HepG2 (cell line): Measurements from ENCODE around the gene EEF1AKMT3. TPM values are rescaled to one million over a fixed set of nuclear protein-coding genes. Genes with fewer than 3 reads are reported as not detected.
A peak's percentile ranks its signal among the peaks of the same experiment; 100 is the strongest.

ENCODE experiments used
- DMAP1 ChIP-seq: IDR thresholded peaks from 2 replicates; pipeline ENCODE4 v1.6.1; 2016
- FOXJ3 ChIP-seq: sonication (generic); formaldehyde crosslinking; IDR thresholded peaks from 2 replicates; pipeline ENCODE4 v1.4.0; 2020; ENCODE audit warnings: missing genetic modification reagents, mild to moderate bottlenecking, borderline replicate concordance
- FOXK1 ChIP-seq: sonication (generic); formaldehyde crosslinking; IDR thresholded peaks from 2 replicates; pipeline ENCODE4 v1.4.0; 2020; ENCODE audit warnings: low read depth, missing genetic modification reagents, borderline replicate concordance
- GATA4 ChIP-seq: sonication (generic); IDR thresholded peaks from 2 replicates; pipeline ENCODE4 v1.6.1; 2016; ENCODE audit warnings: antibody characterized with exemption, low read depth, borderline replicate concordance
- HMG20B ChIP-seq: conservative IDR thresholded peaks from 2 replicates; pipeline ENCODE4 v1.6.1; 2016; ENCODE audit warnings: missing genetic modification reagents, missing compliant biosample characterization
- HNF1A ChIP-seq, 2 experiments: sonication (generic) in 1 of 2; formaldehyde crosslinking in 1 of 2; IDR thresholded peaks; 2 replicates each; pipeline versions ENCODE4 v1.4.0 to v1.6.1; 2016 to 2020; ENCODE audit warnings: borderline replicate concordance in 1 of 2, low read depth in 1 of 2, mild to moderate bottlenecking in 1 of 2, missing genetic modification reagents in 1 of 2
- KLF15 ChIP-seq: sonication (generic); formaldehyde crosslinking; IDR thresholded peaks from 2 replicates; pipeline ENCODE4 v1.8.1; 2023; ENCODE audit warnings: borderline replicate concordance, mild to moderate bottlenecking, inconsistent platforms, missing genetic modification reagents, mixed read lengths
- MAFK ChIP-seq, 2 experiments: IDR thresholded peaks in 1 of 2; conservative IDR thresholded peaks in 1 of 2; 2 replicates each; pipeline ENCODE4 v1.6.1; 2011; ENCODE audit warnings: improper control_type of control experiment in 2 of 2, low read length in 2 of 2
- SIX4 ChIP-seq: sonication (generic); formaldehyde crosslinking; IDR thresholded peaks from 2 replicates; pipeline ENCODE4 v1.4.0; 2020; ENCODE audit warnings: missing genetic modification reagents
- SOX6 ChIP-seq, 2 experiments: fragments of 450-650 bp in 1 of 2; sonication (generic) in 1 of 2; formaldehyde crosslinking in 1 of 2; IDR thresholded peaks; 2 replicates each; pipeline versions ENCODE4 v1.4.0 to v1.6.1; 2017 to 2020; ENCODE audit warnings: antibody characterized with exemption in 1 of 2, mild to moderate bottlenecking in 1 of 2, missing genetic modification reagents in 1 of 2
- TAF1 ChIP-seq: sonication (generic); formaldehyde crosslinking; IDR thresholded peaks from 2 replicates; pipeline ENCODE4 v1.4.0; 2020; ENCODE audit warnings: missing genetic modification reagents
- TEAD2 ChIP-seq: sonication (generic); formaldehyde crosslinking; IDR thresholded peaks from 2 replicates; pipeline ENCODE4 v1.9.0; 2021; ENCODE audit warnings: missing genetic modification reagents
- U2AF1 ChIP-seq: fragments of 200-400 bp; formaldehyde crosslinking; optimal IDR thresholded peaks from 2 replicates; pipeline ENCODE3; 2017; ENCODE audit warnings: mild to moderate bottlenecking, low read depth, low read length
- USF2 ChIP-seq, 2 experiments: sonication (generic) in 1 of 2; formaldehyde crosslinking in 1 of 2; IDR thresholded peaks; 2 replicates each; pipeline versions ENCODE4 v1.5.1 to v1.6.1; 2011 to 2020; ENCODE audit warnings: borderline replicate concordance in 1 of 2, low read depth in 1 of 2, low read length in 1 of 2, mild to moderate bottlenecking in 1 of 2, missing genetic modification reagents in 1 of 2, moderate library complexity in 1 of 2
- ZBTB7B ChIP-seq: sonication (generic); formaldehyde crosslinking; IDR thresholded peaks from 2 replicates; pipeline ENCODE4 v1.4.0; 2020; ENCODE audit warnings: missing genetic modification reagents
- ZFP62 ChIP-seq: sonication (generic); formaldehyde crosslinking; IDR thresholded peaks from 2 replicates; pipeline ENCODE4 v1.4.0; 2020; ENCODE audit warnings: missing genetic modification reagents
- ZNF263 ChIP-seq: sonication (generic); formaldehyde crosslinking; IDR thresholded peaks from 2 replicates; pipeline ENCODE4 v1.4.0; 2020; ENCODE audit warnings: missing genetic modification reagents
- ZNF274 ChIP-seq: sonication (generic); formaldehyde crosslinking; IDR thresholded peaks from 2 replicates; pipeline ENCODE4 v1.5.1; 2020; ENCODE audit warnings: mild to moderate bottlenecking, missing genetic modification reagents
- ZNF451 ChIP-seq: sonication (generic); formaldehyde crosslinking; IDR thresholded peaks from 2 replicates; pipeline ENCODE4 v1.5.0; 2020; ENCODE audit warnings: mild to moderate bottlenecking, missing genetic modification reagents
- ZNF616 ChIP-seq: sonication (generic); formaldehyde crosslinking; IDR thresholded peaks from 2 replicates; pipeline ENCODE4 v1.5.0; 2020; ENCODE audit warnings: low read depth, mild to moderate bottlenecking, missing genetic modification reagents
- ZNF737 ChIP-seq: sonication (generic); formaldehyde crosslinking; IDR thresholded peaks from 2 replicates; pipeline ENCODE4 v1.5.0; 2020; ENCODE audit warnings: missing genetic modification reagents, mild to moderate bottlenecking, borderline replicate concordance
- ZNF772 ChIP-seq: sonication (generic); formaldehyde crosslinking; IDR thresholded peaks from 2 replicates; pipeline ENCODE4 v1.5.0; 2020; ENCODE audit warnings: mild to moderate bottlenecking, missing genetic modification reagents
- polyA plus RNA-seq, 8 experiments: library from polyadenylated mRNA; depleted of rRNA in 3 of 8; stranded (reverse) in 7 of 8; unstranded in 1 of 8; fragments of >200 nt; fragmentation: Illumina TruSeq in 4 of 8; extraction: Trizol in 4 of 8; gene quantifications; 2 replicates each; pipeline versions ENCODE4 v1.2.1 to v1.2.3, GENCODE V29; 2011 to 2016; ENCODE audit warnings: low read depth in 4 of 8, missing spikeins in 1 of 8, mixed read lengths in 1 of 8; ENCODE audit not compliant: insufficient read depth in 1 of 8
- total RNA-seq, 5 experiments: library from RNA; depleted of rRNA; stranded (reverse); fragments of >200 nt; fragmentation: Illumina TruSeq; extraction: Trizol; gene quantifications; 2 replicates each; pipeline ENCODE4 v1.2.3, GENCODE V29; 2016; ENCODE audit warnings: low read depth in 1 of 5

EEF1AKMT3 gene
- total and polyA plus RNA-seq, 2 of the 13 experiments (the other 11 are each of a cell fraction or from before 2014, with no cell fraction given) = 4.7 to 11.4 TPM

- TF ChIP-seq HNF1A (IDR thresholded peaks at IDR 0.05; ENCODE audit: low read depth) = no peak
- peak; percentile 83; the same call in 1 of the 2 replicates for TF ChIP-seq HNF1A (CRISPR knock-in tag; IDR thresholded peaks at IDR 0.05; ENCODE audit: borderline replicate concordance)
- peak; percentile 61; the same call in 1 of the 2 replicates for TF ChIP-seq SIX4 (CRISPR knock-in tag)
- TF ChIP-seq TAF1 (CRISPR knock-in tag) = peak; percentile 75; the same call in 1 of the 2 replicates
- TF ChIP-seq FOXK1 (CRISPR knock-in tag) = peak; percentile 96; the same call in 1 of the 2 replicates
- TF ChIP-seq ZNF737 (CRISPR knock-in tag) = no peak
- TF ChIP-seq ZBTB7B (CRISPR knock-in tag) = peak; percentile 58; the same call in 1 of the 2 replicates
- no peak for TF ChIP-seq TEAD2
- peak; percentile 98 for TF ChIP-seq ZNF772 (CRISPR knock-in tag)
- peak; percentile 44 for TF ChIP-seq U2AF1
- no peak for TF ChIP-seq ZFP62 (CRISPR knock-in tag)
- TF ChIP-seq ZNF274 (CRISPR knock-in tag) = peak; percentile 96
- no peak for TF ChIP-seq SOX6 (IDR thresholded peaks at IDR 0.05)
- TF ChIP-seq SOX6 (CRISPR knock-in tag; IDR thresholded peaks at IDR 0.05) = peak; percentile 84
- peak; percentile 84 for TF ChIP-seq ZNF263 (CRISPR knock-in tag)
- TF ChIP-seq ZNF616 (CRISPR knock-in tag) = peak; percentile 86
- peak; percentile 97 for TF ChIP-seq DMAP1
- no peak for TF ChIP-seq KLF15 (CRISPR knock-in tag)
- peak; percentile 100 for TF ChIP-seq USF2 (IDR thresholded peaks at IDR 0.05; ENCODE audit: low read depth, low read length)
- TF ChIP-seq USF2 (CRISPR knock-in tag; IDR thresholded peaks at IDR 0.05; ENCODE audit: borderline replicate concordance) = peak; percentile 100
- TF ChIP-seq HMG20B = 0 out of 2 replicates have a peak, but pooled peaks have one; percentile 31
- peak; percentile 82 for TF ChIP-seq ZNF451
- no peak for TF ChIP-seq MAFK (conservative IDR thresholded peaks at IDR 0.05 in 1 of 2, IDR thresholded peaks at IDR 0.05 in 1 of 2; ENCODE audit: low read length in 2 of 2)
- TF ChIP-seq FOXJ3 (CRISPR knock-in tag) = no peak
- no peak for TF ChIP-seq GATA4
Measured at GRCh38 chr12:57751788-57752667, 20.4 kb upstream of the EEF1AKMT3 start, which contains the start of gene CDK4 (continued).
